HepG2 (cell line): ENCODE measurements around the gene TRDN. TPM values are rescaled to one million over a fixed set of nuclear protein-coding genes. Genes with fewer than 3 reads are reported as not detected.
A peak's percentile ranks its signal among the peaks of the same experiment; 100 is the strongest.
"Not testable (repeated sequence)": the region's sequence is repeated elsewhere in the genome, so short reads cannot be mapped to it uniquely, and the experiment has no call there.

Experiments used
- ATAC-seq: fragments of 200-7000 bp; cut with Tn5 transposase; 3 replicates; pipeline ENCODE4 v1.9.1; 2020; ENCODE audit warnings: mild to moderate bottlenecking, moderate library complexity
- BruUV-seq: library from RNA; stranded (reverse); fragments of 400-500 nt; replicated peaks from 2 replicates; lab custom pipeline; 2021; lab: Mats Ljungman, UMichigan
- CTCF ChIA-PET: fragments of 300-600 bp; formaldehyde crosslinking; extraction: SDS; loops from one replicate; lab custom pipeline; 2021; ENCODE audit warnings: low total read pairs, inconsistent platforms, low intra/inter-chr PET ratio; lab: Yijun Ruan, JAX
- POLR2A ChIA-PET: fragments of 350-600 bp; sonication (Branson Sonifier 250); formaldehyde crosslinking; loops from one replicate; lab custom pipeline; 2020; ENCODE audit warnings: antibody characterized with exemption, inconsistent platforms; lab: Yijun Ruan, JAX
- DNase-seq: peaks from one replicate; pipeline ENCODE4 v3.0.0-alpha.2; 2015; ENCODE audit warnings: low spot score
- FAIRE-seq: peaks from 3 replicates; lab custom pipeline; 2011; peaks lifted over from hg19 to GRCh38; lab: Jason Lieb, UNC
- H2AFZ ChIP-seq: one replicate; pipeline ENCODE4 v1.6.1; 2011; ENCODE audit warnings: low read length, inconsistent platforms
- H3K27ac ChIP-seq: fragments of 300-600 bp; 3 replicates; pipeline ENCODE4 v1.8.0; 2011; ENCODE audit warnings: mixed run types, mild to moderate bottlenecking, mixed read lengths, low read length, inconsistent platforms; ENCODE audit not compliant: insufficient read depth; ENCODE audit errors: extremely low read length
- H3K27me3 ChIP-seq, 2 experiments: fragments of 200-600 bp in 1 of 2; 2 replicates in 1 of 2; 3 replicates in 1 of 2; pipeline versions ENCODE4 v1.6.0 to v1.8.0; 2011; ENCODE audit warnings: low read length in 2 of 2, mild to moderate bottlenecking in 2 of 2, moderate library complexity in 2 of 2, inconsistent platforms in 1 of 2; ENCODE audit not compliant: insufficient read depth in 2 of 2, control insufficient read depth in 1 of 2
- H3K36me3 ChIP-seq, 2 experiments: fragments of 200-600 bp in 1 of 2; replicated peaks in 1 of 2; 2 replicates in 1 of 2; 3 replicates in 1 of 2; pipeline versions ENCODE4 v1.5.1 to v1.8.0; 2011; ENCODE audit warnings: low read length in 2 of 2, inconsistent platforms in 1 of 2; ENCODE audit not compliant: insufficient read depth in 2 of 2, control insufficient read depth in 1 of 2
- H3K4me1 ChIP-seq: 2 replicates; pipeline ENCODE4 v1.5.1; 2012; ENCODE audit warnings: low read length, inconsistent platforms; ENCODE audit not compliant: insufficient read depth
- H3K4me2 ChIP-seq: 2 replicates; pipeline ENCODE4 v1.6.0; 2011; ENCODE audit warnings: low read depth, low read length, inconsistent platforms
- H3K4me3 ChIP-seq, 3 experiments: fragments of 200-600 bp in 1 of 3; sonication (generic), shearing (Covaris generic) in 1 of 3; replicated peaks in 1 of 3; 2 replicates each; pipeline ENCODE4 v1.5.1; 2011 to 2016; ENCODE audit warnings: low read length in 3 of 3, inconsistent platforms in 2 of 3, low read depth in 2 of 3, mild to moderate bottlenecking in 2 of 3, control low read depth in 1 of 3, mixed read lengths in 1 of 3; ENCODE audit not compliant: insufficient read depth in 1 of 3
- H3K79me2 ChIP-seq: one replicate; pipeline ENCODE4 v1.6.1; 2011; ENCODE audit warnings: low read length, inconsistent platforms; ENCODE audit not compliant: insufficient read depth
- H3K9ac ChIP-seq: 2 replicates; pipeline ENCODE4 v1.6.0; 2011; ENCODE audit warnings: mild to moderate bottlenecking, low read depth, low read length, inconsistent platforms; ENCODE audit not compliant: insufficient read depth
- H3K9me3 ChIP-seq: 2 replicates; pipeline ENCODE4 v1.5.1; 2012; ENCODE audit warnings: mild to moderate bottlenecking, low read length
- H4K20me1 ChIP-seq: 2 replicates; pipeline ENCODE4 v1.6.0; 2011; ENCODE audit warnings: inconsistent platforms, mild to moderate bottlenecking, low read length, moderate library complexity; ENCODE audit not compliant: insufficient read depth
- CEBPB ChIP-seq: IDR thresholded peaks from 2 replicates; pipeline ENCODE4 v1.6.1; 2011; ENCODE audit warnings: low read depth, low read length, improper control_type of control experiment, borderline replicate concordance
- HOXA7 ChIP-seq: sonication (generic); formaldehyde crosslinking; IDR thresholded peaks from 2 replicates; pipeline ENCODE4 v1.8.1; 2022; ENCODE audit warnings: mild to moderate bottlenecking, missing genetic modification reagents, moderate library complexity
- KLF13 ChIP-seq: sonication (generic); formaldehyde crosslinking; IDR thresholded peaks from 2 replicates; pipeline ENCODE4 v1.4.0; 2020; ENCODE audit warnings: mild to moderate bottlenecking, missing genetic modification reagents
- RORA ChIP-seq: sonication (generic); formaldehyde crosslinking; IDR thresholded peaks from 2 replicates; pipeline ENCODE4 v1.5.0; 2020; ENCODE audit warnings: mild to moderate bottlenecking, missing genetic modification reagents, moderate library complexity
- SAP130 ChIP-seq: IDR thresholded peaks from 2 replicates; pipeline ENCODE4 v1.6.1; 2016; ENCODE audit warnings: low read depth
- ZBTB39 ChIP-seq: sonication (generic); formaldehyde crosslinking; IDR thresholded peaks from 2 replicates; pipeline ENCODE4 v1.5.0; 2020; ENCODE audit warnings: missing genetic modification reagents
- ZNF33B ChIP-seq: sonication (generic); formaldehyde crosslinking; IDR thresholded peaks from 2 replicates; pipeline ENCODE4 v1.5.1; 2020; ENCODE audit warnings: mild to moderate bottlenecking, missing genetic modification reagents
- ZNF34 ChIP-seq: sonication (generic); formaldehyde crosslinking; IDR thresholded peaks from 2 replicates; pipeline ENCODE4 v1.4.0; 2020; ENCODE audit warnings: mild to moderate bottlenecking, missing genetic modification reagents, borderline replicate concordance
- ZNF772 ChIP-seq: sonication (generic); formaldehyde crosslinking; IDR thresholded peaks from 2 replicates; pipeline ENCODE4 v1.5.0; 2020; ENCODE audit warnings: mild to moderate bottlenecking, missing genetic modification reagents
- ZNF83 ChIP-seq: sonication (generic); formaldehyde crosslinking; IDR thresholded peaks from 2 replicates; pipeline ENCODE4 v1.4.0; 2020; ENCODE audit warnings: missing genetic modification reagents, mild to moderate bottlenecking, borderline replicate concordance
- WGBS: methylation state at CpG from one replicate; pipeline ENCODE4 v1.1.6; 2017; ENCODE audit warnings: low lambda C conversion rate; 5-methylcytosine and 5-hydroxymethylcytosine counted together
- in situ Hi-C: cut with HindIII; loops from 2 replicates; pipeline ENCODE4 v1.10.0; 2017; ENCODE audit warnings: low pct_unique_long_range_greater_than_20kb; ENCODE audit not compliant: extremely low pct_ligation_motif_present
- intact Hi-C: fragments of 100-400 bp; cut with micrococcal nuclease; formaldehyde crosslinking; loops from one replicate; pipeline ENCODE4 v1.10.0; 2022; ENCODE audit not compliant: unreplicated experiment
- polyA plus RNA-seq, 8 experiments: library from polyadenylated mRNA; depleted of rRNA in 3 of 8; stranded (reverse) in 7 of 8; unstranded in 1 of 8; fragments of >200 nt; fragmentation: Illumina TruSeq in 4 of 8; extraction: Trizol in 4 of 8; gene quantifications; 2 replicates each; pipeline versions ENCODE4 v1.2.1 to v1.2.3, GENCODE V29; 2011 to 2016; ENCODE audit warnings: low read depth in 4 of 8, missing spikeins in 1 of 8, mixed read lengths in 1 of 8; ENCODE audit not compliant: insufficient read depth in 1 of 8
- total RNA-seq, 5 experiments: library from RNA; depleted of rRNA; stranded (reverse); fragments of >200 nt; fragmentation: Illumina TruSeq; extraction: Trizol; gene quantifications; 2 replicates each; pipeline ENCODE4 v1.2.3, GENCODE V29; 2016; ENCODE audit warnings: low read depth in 1 of 5

Gene TRDN
- total and polyA plus RNA-seq, 2 of the 13 experiments (the other 11 are each of a cell fraction or from before 2014, with no cell fraction given) = not detected

- TF ChIP-seq SAP130 (CRISPR knock-in tag) (no peak), RORA (CRISPR knock-in tag) (no peak), ZNF33B (CRISPR knock-in tag) (no peak), ZNF34 (CRISPR knock-in tag) (no peak), ZBTB39 (CRISPR knock-in tag) (no peak), KLF13 (no peak), ZNF83 (CRISPR knock-in tag) (no peak)
Measured at GRCh38 chr6:123588546-123588895, 48.2 kb downstream of the TRDN start (continued).

DNA sequence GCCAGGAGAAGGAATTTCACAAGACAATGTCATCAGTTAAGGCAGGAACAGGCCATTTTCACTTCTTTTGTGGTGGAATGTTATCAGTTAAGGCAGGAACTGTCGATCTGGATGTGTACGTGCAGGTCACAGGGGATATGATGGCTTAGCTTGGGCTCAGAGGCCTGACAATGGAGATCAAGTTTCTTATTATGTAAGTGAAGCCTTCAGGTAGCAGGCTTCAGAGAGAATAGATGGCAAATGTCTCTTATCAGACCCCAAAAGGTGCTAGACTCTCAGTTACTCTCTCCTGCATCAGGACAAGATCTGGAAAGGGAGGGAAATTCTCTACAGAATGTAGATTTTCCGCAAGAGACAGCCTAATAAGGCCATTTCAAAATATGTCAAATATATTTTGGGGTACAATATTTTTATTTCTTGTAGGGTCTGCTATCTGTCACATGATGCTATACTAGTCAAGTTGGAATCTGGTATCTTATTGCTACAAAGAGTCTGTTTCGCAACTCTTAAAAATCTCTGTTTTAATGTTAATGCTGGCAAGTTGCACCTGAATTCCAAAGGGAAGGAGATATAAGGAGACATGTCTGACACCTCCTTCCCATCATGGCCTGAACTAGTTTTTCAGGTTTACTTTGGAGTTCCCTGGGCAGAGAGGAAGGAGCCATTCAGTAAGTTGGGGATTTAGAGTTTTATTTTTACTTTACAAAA lies 48.8 kb downstream of the TRDN start:
- H3K36me3 ChIP-seq = no peaks in the 10 kb centered on the region
- H2AFZ ChIP-seq = no peak overlapping the region
- H3K27ac ChIP-seq = no peak overlapping the region
- H3K4me2 ChIP-seq = no peak overlapping the region
- H4K20me1 ChIP-seq = no peaks in the 10 kb centered on the region
- BruUV-seq = no TSS peak
- no peak for ATAC-seq
- intact Hi-C loops (no loop called here), in situ Hi-C loops (no loop called here)
- no peaks in the 10 kb centered on the region for H3K27me3 ChIP-seq
- DNase-seq = no peak
- 6% methylated on average over 4 of the region's 4 CpGs for WGBS
- no peak for TF ChIP-seq HOXA7
- peak; percentile 24; the same call in 1 of the 2 replicates for TF ChIP-seq CEBPB
- TF ChIP-seq RORA (CRISPR knock-in tag) = no peak
- no peak for TF ChIP-seq ZNF772 (CRISPR knock-in tag)
- ChIA-PET CTCF (no interaction called here), POLR2A (no interaction called here)
- no peaks in the 10 kb centered on the region for H3K9me3 ChIP-seq
- H3K4me3 ChIP-seq = no peak overlapping the region
- FAIRE-seq = no peak
- no peaks in the 10 kb centered on the region for H3K4me1 ChIP-seq
- no peaks in the 10 kb centered on the region for H3K79me2 ChIP-seq
- H3K9ac ChIP-seq = no peak overlapping the region

DNA sequence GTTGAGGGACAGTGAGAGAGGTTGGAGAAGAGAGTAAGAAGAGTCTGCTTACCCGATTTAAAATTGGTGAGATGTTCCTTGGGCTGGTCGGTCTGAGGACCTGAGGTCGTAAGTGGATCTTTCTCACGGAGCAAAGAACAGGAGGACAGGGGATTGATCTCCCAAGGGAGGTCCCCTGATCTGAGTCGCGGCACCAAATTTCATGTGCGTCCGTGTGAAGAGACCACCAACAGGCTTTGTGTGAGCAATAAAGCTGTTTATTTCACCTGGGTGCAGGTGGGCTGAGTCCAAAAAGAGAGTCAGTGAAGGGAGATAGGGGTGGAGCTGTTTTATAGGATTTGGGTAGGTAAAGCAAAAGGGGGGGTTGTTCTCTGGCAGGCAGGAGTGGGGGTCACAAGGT lies 49.3 kb downstream of the TRDN start:
- in situ Hi-C loops, BruUV-seq, H3K27me3 ChIP-seq, H3K4me3 ChIP-seq, DNase-seq, H4K20me1 ChIP-seq, CTCF ChIA-PET, intact Hi-C loops, FAIRE-seq, H3K9me3 ChIP-seq, POLR2A ChIA-PET, H3K4me2 ChIP-seq, H3K4me1 ChIP-seq, ATAC-seq, H3K27ac ChIP-seq, H3K9ac ChIP-seq, H2AFZ ChIP-seq, H3K79me2 ChIP-seq, H3K36me3 ChIP-seq: not testable (repeated sequence)
- WGBS = 46% methylated on average over 8 of the region's 8 CpGs
